Bladder microvascular endothelial cell (primary cell): ENCODE results near the gene DARS2. TPM values are rescaled to one million over a fixed set of nuclear protein-coding genes. Genes with fewer than 3 reads are reported as not detected.

Source experiments
- total RNA-seq: library from RNA; depleted of rRNA; stranded (reverse); fragments of >200 nt; gene quantifications from 2 replicates; pipeline ENCODE4 v1.2.3, GENCODE V29; 2014

The DARS2 gene, protein sequence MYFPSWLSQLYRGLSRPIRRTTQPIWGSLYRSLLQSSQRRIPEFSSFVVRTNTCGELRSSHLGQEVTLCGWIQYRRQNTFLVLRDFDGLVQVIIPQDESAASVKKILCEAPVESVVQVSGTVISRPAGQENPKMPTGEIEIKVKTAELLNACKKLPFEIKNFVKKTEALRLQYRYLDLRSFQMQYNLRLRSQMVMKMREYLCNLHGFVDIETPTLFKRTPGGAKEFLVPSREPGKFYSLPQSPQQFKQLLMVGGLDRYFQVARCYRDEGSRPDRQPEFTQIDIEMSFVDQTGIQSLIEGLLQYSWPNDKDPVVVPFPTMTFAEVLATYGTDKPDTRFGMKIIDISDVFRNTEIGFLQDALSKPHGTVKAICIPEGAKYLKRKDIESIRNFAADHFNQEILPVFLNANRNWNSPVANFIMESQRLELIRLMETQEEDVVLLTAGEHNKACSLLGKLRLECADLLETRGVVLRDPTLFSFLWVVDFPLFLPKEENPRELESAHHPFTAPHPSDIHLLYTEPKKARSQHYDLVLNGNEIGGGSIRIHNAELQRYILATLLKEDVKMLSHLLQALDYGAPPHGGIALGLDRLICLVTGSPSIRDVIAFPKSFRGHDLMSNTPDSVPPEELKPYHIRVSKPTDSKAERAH
- total RNA-seq = 15.1 and 16.4 TPM in 2 replicates

GRCh38 chr1:173824315-173825081 is at the start of gene DARS2, which contains the start of gene CENPL:
Gene DARS2 (plus strand): TSS chr1:173824673. CDS start chr1:173825230, 557 bp downstream.
Gene CENPL (minus strand): TSS chr1:173824883. CDS start chr1:173811299, 13,584 bp downstream.

GRCh38 chr1:173867753-173868265 is 43.3 kb downstream of the DARS2 start, which contains the start of gene GAS5:
Gene GAS5 (minus strand): TSS chr1:173867989.

DNA sequence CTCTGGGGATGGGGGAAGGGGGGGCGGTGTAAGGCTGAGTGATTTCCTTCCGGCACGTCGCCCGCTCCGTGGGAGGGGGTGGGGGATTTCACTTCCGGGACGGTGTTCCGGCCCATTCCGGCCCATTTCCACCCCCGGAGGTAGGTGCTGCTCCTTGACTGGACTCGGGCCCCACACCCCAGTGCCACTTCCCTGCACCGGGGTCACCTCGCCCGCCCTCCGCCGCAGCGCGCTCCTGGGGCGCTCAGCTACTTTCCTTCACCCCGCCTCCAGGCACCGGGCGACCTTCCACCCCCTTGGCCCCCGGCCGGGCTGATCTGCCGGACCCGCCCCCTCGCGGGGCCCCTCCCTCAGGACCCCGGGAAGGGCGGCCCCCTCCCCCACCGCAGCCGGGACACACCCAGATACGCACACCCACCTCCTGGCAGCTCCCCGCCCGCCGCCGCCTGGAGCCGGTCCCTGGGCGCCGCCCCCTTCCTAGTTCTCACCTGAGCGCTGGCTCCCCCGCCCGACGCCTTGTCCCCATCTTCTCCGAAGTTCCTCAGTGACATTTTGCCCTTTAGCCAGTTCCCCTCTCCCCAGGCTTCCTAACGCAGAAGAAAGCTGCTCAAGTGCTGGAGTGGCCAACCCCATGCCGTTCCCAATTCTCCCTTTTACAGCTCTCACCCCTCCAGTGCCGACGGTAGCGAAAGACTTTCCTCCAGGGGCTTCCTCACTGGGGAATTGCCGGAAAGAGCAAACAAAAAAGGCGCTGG is 44.0 kb downstream of the DARS2 start, which contains the start of gene ZBTB37:
TSS of gene ZBTB37 (plus strand) at position 115 of the 755 bp plus-strand sequence. CDS start 1,846 bp downstream, outside the sequence.

Other genes starting within 250 kb of the DARS2 start
- under 0.01 TPM in 1 of 2 replicates, not detected in the other for gene SLC9C2, start 221.6 kb upstream of the DARS2 start, total RNA-seq
- not detected in 2 replicates for gene TEX50, start 189.3 kb upstream of the DARS2 start, total RNA-seq
- 0.13 TPM in 1 of 2 replicates, not detected in the other for gene ANKRD45, start 154.8 kb upstream of the DARS2 start, total RNA-seq
- 24.3 and 46.7 TPM in 2 replicates for gene KLHL20, start 109.7 kb upstream of the DARS2 start, total RNA-seq
- 10.3 and 15.2 TPM in 2 replicates for gene CENPL, start 210 bp downstream of the DARS2 start, total RNA-seq
- gene GAS5, start 43.3 kb downstream of the DARS2 start, total RNA-seq = 268 and 287 TPM in 2 replicates
- 2.3 and 6.2 TPM in 2 replicates for gene ZBTB37, start 43.7 kb downstream of the DARS2 start, total RNA-seq
- gene SERPINC1, start 92.7 kb downstream of the DARS2 start, total RNA-seq = not detected in 2 replicates
- gene RC3H1, start 197.7 kb downstream of the DARS2 start, total RNA-seq = 11.7 and 32.7 TPM in 2 replicates